IMR-90 (cell line): ENCODE results near the gene KCTD16. TPM values are rescaled to one million over a fixed set of nuclear protein-coding genes. Genes with fewer than 3 reads are reported as not detected.

Experiments
- ATAC-seq: fragments of 200-7000 bp; cut with Tn5 transposase; 2 replicates; pipeline ENCODE4 v1.9.1; 2020; ENCODE audit warnings: low read depth, mild to moderate bottlenecking, moderate library complexity
- BruUV-seq: library from RNA; stranded (reverse); fragments of 400-500 nt; replicated peaks from 2 replicates; lab custom pipeline; 2021; lab: Mats Ljungman, UMichigan
- CTCF ChIA-PET: fragments of 300-600 bp; formaldehyde crosslinking; extraction: SDS; loops from one replicate; lab custom pipeline; 2021; ENCODE audit warnings: antibody characterized with exemption; lab: Yijun Ruan, JAX
- POLR2A ChIA-PET: fragments of 300-600 bp; sonication (Branson Sonifier 250); formaldehyde crosslinking; loops from one replicate; lab custom pipeline; 2022; ENCODE audit warnings: antibody characterized with exemption; ENCODE audit not compliant: unreplicated experiment; lab: Charles Lee
- DNase-seq: peaks from one replicate; pipeline ENCODE4 v3.0.0; 2013
- H2AFZ ChIP-seq: replicated peaks from 2 replicates; pipeline ENCODE3; 2013; ENCODE audit warnings: low read length, mild to moderate bottlenecking; ENCODE audit not compliant: poor library complexity
- H2AK5ac ChIP-seq: 2 replicates; pipeline ENCODE4 v1.6.1; 2013; ENCODE audit warnings: low read depth, low read length, inconsistent platforms
- H2AK9ac ChIP-seq: replicated peaks from 2 replicates; pipeline ENCODE3; 2013; ENCODE audit warnings: mild to moderate bottlenecking, low read depth, low read length, moderate library complexity; ENCODE audit not compliant: poor library complexity
- H2BK120ac ChIP-seq: 2 replicates; pipeline ENCODE4 v1.6.1; 2013; ENCODE audit warnings: low read depth, low read length, inconsistent platforms
- H2BK15ac ChIP-seq: 3 replicates; pipeline ENCODE4 v1.6.1; 2013; ENCODE audit warnings: low read depth, low read length, inconsistent platforms
- H2BK20ac ChIP-seq: 2 replicates; pipeline ENCODE4 v1.6.1; 2013; ENCODE audit warnings: low read depth, mild to moderate bottlenecking, inconsistent platforms, low read length, moderate library complexity
- H2BK5ac ChIP-seq: 2 replicates; pipeline ENCODE4 v1.6.1; 2013; ENCODE audit warnings: mild to moderate bottlenecking, low read depth, low read length, inconsistent platforms; ENCODE audit not compliant: poor library complexity, severe bottlenecking
- H3K14ac ChIP-seq: replicated peaks from 2 replicates; pipeline ENCODE4 v1.6.1; 2013; ENCODE audit warnings: low read depth, low read length, inconsistent platforms
- H3K18ac ChIP-seq: 2 replicates; pipeline ENCODE4 v1.6.1; 2013; ENCODE audit warnings: low read depth, low read length, control low read depth
- H3K23ac ChIP-seq: 2 replicates; pipeline ENCODE4 v1.6.1; 2013; ENCODE audit warnings: low read depth, low read length, inconsistent platforms
- H3K27ac ChIP-seq: 2 replicates; pipeline ENCODE4 v1.5.1; 2013; ENCODE audit warnings: mild to moderate bottlenecking, control low read depth, low read length; ENCODE audit not compliant: insufficient read depth
- H3K27me3 ChIP-seq: 2 replicates; pipeline ENCODE4 v1.6.1; 2013; ENCODE audit warnings: low read length; ENCODE audit not compliant: control insufficient read depth, insufficient read depth
- H3K36me3 ChIP-seq: 2 replicates; pipeline ENCODE4 v1.6.1; 2013; ENCODE audit warnings: low read length, mixed read lengths; ENCODE audit not compliant: control insufficient read depth, insufficient read depth
- H3K4ac ChIP-seq: 2 replicates; pipeline ENCODE4 v1.6.1; 2013; ENCODE audit warnings: low read depth, low read length, inconsistent platforms
- H3K4me1 ChIP-seq: 2 replicates; pipeline ENCODE4 v1.6.1; 2013; ENCODE audit warnings: low read length, mixed read lengths; ENCODE audit not compliant: control insufficient read depth, insufficient read depth
- H3K4me2 ChIP-seq: 2 replicates; pipeline ENCODE4 v1.6.1; 2013; ENCODE audit warnings: low read depth, mild to moderate bottlenecking, control low read depth, low read length, moderate library complexity
- H3K4me3 ChIP-seq: 2 replicates; pipeline ENCODE4 v1.5.1; 2013; ENCODE audit warnings: low read depth, mild to moderate bottlenecking, control low read depth, low read length, moderate library complexity; ENCODE audit not compliant: insufficient read depth
- H3K56ac ChIP-seq: 2 replicates; pipeline ENCODE4 v1.6.1; 2013; ENCODE audit warnings: low read length, inconsistent platforms; ENCODE audit not compliant: insufficient read depth; ENCODE audit errors: extremely low read depth
- H3K79me1 ChIP-seq, 2 experiments: 2 replicates each; pipeline ENCODE4 v1.6.1; 2013; ENCODE audit warnings: low read length in 2 of 2, inconsistent platforms in 1 of 2, low read depth in 1 of 2
- H3K9ac ChIP-seq: 2 replicates; pipeline ENCODE4 v1.6.1; 2013; ENCODE audit warnings: low read depth, low read length, control low read depth
- H3K9me1 ChIP-seq: 2 replicates; pipeline ENCODE4 v1.6.1; 2013; ENCODE audit warnings: low read length, inconsistent platforms; ENCODE audit not compliant: insufficient read depth
- H3K9me3 ChIP-seq: 2 replicates; pipeline ENCODE4 v1.6.1; 2013; ENCODE audit warnings: low read length; ENCODE audit not compliant: control insufficient read depth, insufficient read depth
- H4K20me1 ChIP-seq: 2 replicates; pipeline ENCODE4 v1.6.1; 2013; ENCODE audit warnings: low read length, inconsistent platforms; ENCODE audit not compliant: insufficient read depth
- H4K5ac ChIP-seq: 2 replicates; pipeline ENCODE4 v1.6.1; 2013; ENCODE audit warnings: mild to moderate bottlenecking, low read depth, low read length, control low read depth
- H4K8ac ChIP-seq, 2 experiments: 2 replicates each; pipeline ENCODE4 v1.6.1; 2013; ENCODE audit warnings: low read depth in 2 of 2, low read length in 2 of 2, control low read depth in 1 of 2, inconsistent platforms in 1 of 2
- H4K91ac ChIP-seq: 2 replicates; pipeline ENCODE4 v1.6.1; 2013; ENCODE audit warnings: low read depth, low read length, inconsistent platforms; ENCODE audit not compliant: insufficient read depth
- CEBPB ChIP-seq: IDR thresholded peaks from 2 replicates; pipeline ENCODE4 v1.6.1; 2012; ENCODE audit warnings: low read depth, low read length, improper control_type of control experiment
- MAFK ChIP-seq: IDR thresholded peaks from 2 replicates; pipeline ENCODE4 v1.6.1; 2012; ENCODE audit warnings: low read depth, low read length, improper control_type of control experiment
- POLR2A ChIP-seq: IDR thresholded peaks from 2 replicates; pipeline ENCODE4 v1.6.1; 2012; ENCODE audit warnings: mild to moderate bottlenecking, low read depth, low read length
- RAD21 ChIP-seq: IDR thresholded peaks from 2 replicates; pipeline ENCODE4 v1.6.1; 2012; ENCODE audit warnings: low read length, improper control_type of control experiment
- WGBS, 2 experiments: methylation state at CpG; one replicate each; pipeline versions ENCODE4 v1.1.5 to v1.1.7; 2013; ENCODE audit warnings: missing lambda C conversion rate in 2 of 2; ENCODE audit not compliant: insufficient read length in 1 of 2; ENCODE audit errors: extremely low coverage in 2 of 2; 5-methylcytosine and 5-hydroxymethylcytosine counted together
- dilution Hi-C: fragments of 300-500 bp; cut with HindIII; formaldehyde crosslinking; loops from one replicate; pipeline ENCODE4 v1.14.3; 2018; ENCODE audit warnings: low sequenced_read_pairs; ENCODE audit not compliant: unreplicated experiment
- in situ Hi-C: fragments of 300-500 bp; cut with MboI; formaldehyde crosslinking; loops from 3 replicates; pipeline ENCODE4 v1.14.3; 2019; ENCODE audit warnings: low sequenced_read_pairs, inconsistent platforms, mixed read lengths
- intact Hi-C: fragments of 100-400 bp; cut with micrococcal nuclease; formaldehyde crosslinking; loops from 2 replicates; pipeline ENCODE4 v1.10.0; 2022
- polyA plus RNA-seq, 3 experiments: library from polyadenylated mRNA; depleted of rRNA; stranded (reverse); fragments of >200 nt; gene quantifications; 2 replicates each; pipeline ENCODE4 v1.2.3, GENCODE V29; 2012; ENCODE audit warnings: low replicate concordance in 1 of 3
- total RNA-seq: library from RNA; depleted of rRNA; stranded (reverse); fragments of >200 nt; gene quantifications from 2 replicates; pipeline ENCODE4 v1.2.3, GENCODE V29; 2012

KCTD16 gene
- total and polyA plus RNA-seq, 2 of the 4 experiments (the other 2 are of a cell fraction), result 0.43 to 1.1 TPM

GRCh38 chr5:144202726-144203125 lies 32.1 kb downstream of the KCTD16 start:
- Histone ChIP-seq H2AK9ac (no peak overlapping the region), H4K8ac (no peak overlapping the region), H4K20me1 (no peaks in the 10 kb centered on the region), H3K4me1 (peaks cover 6% of the 10 kb centered on the region), H2BK20ac (no peak overlapping the region), H3K4me2 (no peak overlapping the region), H4K91ac (no peak overlapping the region), H3K14ac (no peak overlapping the region), H3K36me3 (no peaks in the 10 kb centered on the region), H3K18ac (no peak overlapping the region), H3K56ac (no peak overlapping the region), H2BK5ac (no peak overlapping the region), H2BK15ac (no peak overlapping the region), H3K23ac (no peak overlapping the region), H3K9me3 (no peaks in the 10 kb centered on the region), H2BK120ac (no peak overlapping the region), H3K4ac (no peak overlapping the region), H3K27ac (no peak overlapping the region), H3K9ac (no peak overlapping the region), H4K5ac (no peak overlapping the region), H3K4me3 (no peak overlapping the region), H2AK5ac (no peak overlapping the region), H3K79me1 (no peaks in the 10 kb centered on the region), H3K27me3 (peaks cover 10% of the 10 kb centered on the region), H3K9me1 (no peaks in the 10 kb centered on the region), H2AFZ (no peak overlapping the region)
- DNase-seq (no peak), ATAC-seq (no peak)
- ChIA-PET CTCF (interaction anchor here (1.6 kb wide), 1 partner anchor 265 kb away, joined by 5 read pairs; no protein-coding TSS in a partner anchor), POLR2A (no interaction called here)
- intact Hi-C loops (loop anchor here (1.0 to 10.0 kb wide), 5 partner anchors 345 to 1922 kb away; no protein-coding TSS in a partner anchor), in situ Hi-C loops (loop anchor here (5.0 to 25.0 kb wide), 4 partner anchors 1135 to 1852 kb away; no protein-coding TSS in a partner anchor), dilution Hi-C loops (no loop called here)
- no CpG with 5 or more reads among the region's 1 CpG for WGBS, 2 experiments
- no TSS peak for BruUV-seq
- TF ChIP-seq POLR2A (no peak), RAD21 (no peak), MAFK (no peak), CEBPB (peak; percentile 35; the same call in 1 of the 2 replicates)
